ENCODE data around the gene FGD4.

DNA sequence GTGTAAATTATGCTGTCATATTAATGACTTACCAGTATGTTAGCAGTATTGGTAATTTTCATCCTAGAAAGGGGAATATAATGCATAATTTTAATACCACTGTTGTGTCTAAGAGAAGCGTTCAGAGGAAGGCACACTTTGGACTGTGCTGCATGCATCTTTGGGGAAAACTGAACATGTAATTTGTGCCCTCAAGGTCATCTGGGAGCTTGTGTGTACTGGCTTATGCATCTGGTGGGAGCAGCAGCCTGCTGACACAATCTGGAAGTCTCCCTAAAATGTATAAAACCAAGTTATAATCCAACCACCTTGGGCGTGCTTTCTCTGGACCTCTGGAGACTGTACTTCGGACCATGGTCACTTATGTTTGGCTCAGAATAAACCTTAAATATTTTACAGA is 14.1 kb downstream of the FGD4 start:
- TF ChIP-seq, protein P1, sequence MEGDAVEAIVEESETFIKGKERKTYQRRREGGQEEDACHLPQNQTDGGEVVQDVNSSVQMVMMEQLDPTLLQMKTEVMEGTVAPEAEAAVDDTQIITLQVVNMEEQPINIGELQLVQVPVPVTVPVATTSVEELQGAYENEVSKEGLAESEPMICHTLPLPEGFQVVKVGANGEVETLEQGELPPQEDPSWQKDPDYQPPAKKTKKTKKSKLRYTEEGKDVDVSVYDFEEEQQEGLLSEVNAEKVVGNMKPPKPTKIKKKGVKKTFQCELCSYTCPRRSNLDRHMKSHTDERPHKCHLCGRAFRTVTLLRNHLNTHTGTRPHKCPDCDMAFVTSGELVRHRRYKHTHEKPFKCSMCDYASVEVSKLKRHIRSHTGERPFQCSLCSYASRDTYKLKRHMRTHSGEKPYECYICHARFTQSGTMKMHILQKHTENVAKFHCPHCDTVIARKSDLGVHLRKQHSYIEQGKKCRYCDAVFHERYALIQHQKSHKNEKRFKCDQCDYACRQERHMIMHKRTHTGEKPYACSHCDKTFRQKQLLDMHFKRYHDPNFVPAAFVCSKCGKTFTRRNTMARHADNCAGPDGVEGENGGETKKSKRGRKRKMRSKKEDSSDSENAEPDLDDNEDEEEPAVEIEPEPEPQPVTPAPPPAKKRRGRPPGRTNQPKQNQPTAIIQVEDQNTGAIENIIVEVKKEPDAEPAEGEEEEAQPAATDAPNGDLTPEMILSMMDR (IDR thresholded peaks at IDR 0.05): no peak
- TF ChIP-seq POLR2AphosphoS5 (IDR thresholded peaks at IDR 0.05) (no peak), POLR2A (IDR thresholded peaks at IDR 0.05) (no peak)

Data from prostate gland (tissue), 2 donors.